GM18909 (cell line): ENCODE results near the gene ZNF134.

ENCODE experiments used
- ATAC-seq: cut with Tn5 transposase; IDR thresholded peaks from one replicate; pipeline ENCODE4 v1.9.1; 2021; ENCODE audit warnings: mild to moderate bottlenecking; ENCODE audit not compliant: unreplicated experiment, poor library complexity

The ZNF134 gene

DNA sequence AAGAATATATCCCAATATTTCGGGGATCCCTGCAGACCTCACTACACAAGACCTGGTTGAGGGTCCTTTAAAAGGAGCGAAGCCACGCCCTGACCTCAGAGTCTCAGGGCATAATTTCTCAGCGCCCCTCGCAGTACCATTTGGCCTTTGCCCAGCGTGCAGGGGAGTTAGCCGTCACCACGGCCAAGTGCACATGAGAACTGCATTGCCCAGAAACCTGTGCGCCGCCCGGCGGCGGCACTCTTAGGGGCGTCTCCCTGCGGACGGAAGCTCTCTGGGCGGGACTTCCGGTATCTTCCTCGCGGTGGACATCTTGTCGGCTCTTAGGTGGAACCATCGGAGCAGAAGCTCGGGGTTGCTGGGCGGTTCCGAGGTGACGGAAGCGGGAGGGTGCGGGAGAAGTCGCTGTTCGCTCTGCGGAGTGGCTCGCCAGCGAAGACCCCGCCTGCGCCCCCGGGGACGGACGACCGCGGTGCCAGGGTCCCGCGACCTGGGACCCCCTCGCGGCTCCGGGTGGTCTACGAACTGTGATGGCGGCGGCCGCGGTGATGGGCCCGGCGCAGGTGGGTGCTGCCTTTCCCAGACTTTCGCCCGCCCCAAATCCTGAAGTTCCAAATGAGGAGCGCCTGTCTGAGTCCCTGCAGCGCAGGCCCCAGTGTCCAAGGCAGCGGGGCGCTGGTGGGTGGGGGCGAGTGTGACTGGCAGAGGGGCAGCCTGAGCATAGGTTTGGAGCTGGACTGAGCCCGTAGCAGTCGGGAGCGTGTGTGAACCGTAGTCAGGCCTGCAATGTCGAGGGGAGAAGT is at the start of gene ZNF134:
Gene ZNF134 (plus strand): TSS at position 302 of the 803 bp plus-strand sequence. CDS start 5,227 bp downstream, outside the sequence.
- peak; percentile 96 for ATAC-seq

DNA sequence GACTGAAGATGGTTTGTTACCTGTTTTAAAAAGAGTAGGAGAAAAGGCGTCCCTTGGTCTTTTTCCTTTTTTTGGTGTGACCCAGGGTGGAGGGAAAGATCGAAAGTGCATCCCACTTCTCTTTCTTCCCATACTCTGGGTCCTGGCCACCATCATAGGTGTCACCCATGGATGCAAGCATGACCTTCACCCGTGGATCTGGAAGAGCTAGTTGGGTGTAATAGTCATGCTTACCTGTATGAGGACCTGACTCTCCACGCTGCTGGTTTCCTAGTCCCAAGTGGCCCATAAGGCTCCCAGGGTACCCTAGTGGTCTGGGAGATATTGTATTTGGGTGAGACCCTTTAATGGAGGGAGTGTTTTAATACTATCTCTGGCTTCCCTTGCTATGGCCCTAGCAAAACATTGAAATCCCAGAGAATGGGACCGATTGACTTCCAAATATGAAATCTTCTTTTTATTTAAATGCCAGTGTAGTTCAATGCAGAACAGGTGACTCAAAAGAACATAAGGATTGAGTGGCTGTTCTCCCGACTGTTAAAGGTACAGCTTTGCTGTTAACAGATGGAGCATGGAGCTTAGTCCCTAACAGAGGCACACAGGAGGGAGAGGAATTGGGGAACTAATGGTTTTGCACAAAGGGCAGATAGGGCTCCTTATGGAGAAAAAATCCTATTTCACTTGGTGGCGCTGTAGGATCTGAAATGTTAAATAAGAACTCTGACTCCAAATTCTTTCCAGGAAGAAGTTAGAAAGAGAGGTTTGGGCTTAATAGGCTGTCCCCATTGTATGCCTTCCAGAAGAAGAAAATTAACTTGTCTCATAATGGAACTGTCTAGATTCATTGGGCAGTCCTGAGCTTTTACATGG is 47.4 kb upstream of the ZNF134 start:
- ATAC-seq, result no peak

DNA sequence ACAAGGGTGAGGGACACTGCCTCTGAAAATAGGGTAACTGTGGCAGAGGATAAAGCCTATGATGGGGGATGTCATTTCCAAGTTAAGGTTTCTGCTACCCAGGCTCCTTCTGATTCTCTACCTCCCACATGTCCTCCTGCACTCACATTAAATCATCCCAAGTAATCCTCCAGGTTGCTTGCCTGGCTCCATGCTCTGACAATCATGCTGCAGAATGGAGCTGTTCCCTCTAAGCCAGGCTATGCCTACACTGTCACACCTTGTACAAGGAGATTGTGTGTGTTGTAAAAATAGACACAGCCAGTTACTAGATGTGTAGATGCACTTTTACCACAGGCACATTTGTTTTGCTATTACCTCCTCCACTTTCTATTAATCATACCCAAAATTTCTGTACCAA is 43.3 kb upstream of the ZNF134 start:
- ATAC-seq, result no peak

DNA sequence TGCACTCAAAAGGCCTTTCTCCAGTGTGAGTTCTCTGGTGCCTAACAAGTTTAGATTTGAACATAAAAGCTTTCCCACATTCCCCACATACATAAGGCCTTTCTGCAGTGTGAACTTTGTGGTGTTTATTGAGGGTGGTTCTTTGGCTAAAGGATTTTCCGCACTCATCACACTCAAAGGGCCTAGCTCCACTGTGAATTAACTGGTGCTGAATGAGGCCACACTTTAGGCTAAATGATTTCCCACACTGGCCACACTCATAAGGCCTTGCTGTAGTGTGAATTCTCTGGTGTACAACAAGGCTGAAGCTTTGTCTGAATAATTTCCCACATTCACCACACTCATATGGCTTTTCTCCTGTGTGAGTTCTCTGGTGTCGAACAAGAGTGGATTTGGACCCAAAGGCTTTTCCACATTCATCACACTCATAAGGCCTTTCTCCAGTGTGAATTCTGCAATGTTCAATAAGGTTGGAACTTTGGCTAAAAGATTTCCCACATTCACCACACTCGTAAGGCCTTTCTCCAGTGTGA is 41.6 kb upstream of the ZNF134 start:
- no peak for ATAC-seq

DNA sequence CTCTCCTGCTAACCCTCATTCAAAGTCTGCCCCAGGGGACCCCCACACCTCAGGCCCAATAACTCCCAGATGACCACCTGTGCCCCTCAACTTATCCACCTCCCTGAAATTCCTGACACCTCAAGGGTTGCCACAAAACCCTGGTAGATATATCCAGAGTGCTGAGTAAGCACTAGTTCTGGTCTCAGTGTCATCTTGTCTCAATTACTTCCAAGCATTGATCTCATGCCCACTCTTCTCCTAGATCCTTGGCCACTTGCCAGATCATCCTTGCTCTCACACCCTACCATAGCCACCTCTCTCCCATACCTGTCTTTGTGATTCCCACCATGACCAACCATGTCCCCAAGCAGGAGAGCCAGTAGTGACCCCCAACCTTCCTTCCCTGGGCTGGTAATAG is 37.4 kb upstream of the ZNF134 start:
- no peak for ATAC-seq

DNA sequence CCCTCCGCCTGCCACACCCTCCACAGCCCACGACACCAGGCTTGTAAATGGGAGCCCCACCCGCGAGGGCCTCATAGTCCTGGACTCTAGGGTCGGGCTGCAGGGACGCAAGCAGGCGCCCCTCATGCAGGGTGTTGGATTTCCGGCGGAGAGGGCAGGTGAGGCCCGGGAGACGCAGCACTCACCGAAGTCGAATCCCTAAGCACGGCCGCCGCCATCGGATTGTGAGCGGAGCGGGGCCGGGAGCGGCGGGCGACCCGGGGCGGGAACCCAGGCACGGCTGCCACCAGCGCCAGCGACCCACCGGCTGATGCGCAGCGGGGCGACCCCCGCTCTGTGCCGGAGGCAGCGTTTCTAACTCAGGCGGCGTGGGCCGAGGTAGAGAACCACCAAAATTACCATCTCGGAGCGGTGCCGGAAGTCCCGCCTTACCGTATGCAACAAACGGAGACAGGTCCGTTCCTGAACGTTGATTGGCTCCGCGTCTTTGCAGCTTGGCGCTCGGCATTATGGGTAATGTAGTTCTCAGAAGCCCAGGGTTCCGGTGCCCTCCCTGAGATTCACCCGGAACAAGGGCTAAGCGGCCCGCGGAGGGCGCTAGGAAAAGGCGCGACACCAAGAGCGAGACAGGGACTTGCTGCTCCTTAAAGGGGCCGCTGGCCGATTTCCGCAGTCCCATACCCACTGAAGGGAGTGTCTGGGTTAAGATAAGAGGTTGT is 35.4 kb upstream of the ZNF134 start, which contains the start of gene ZNF416:
Gene ZNF416 (minus strand): TSS at position 425 of the 719 bp plus-strand sequence. CDS start 207 bp downstream, at position 218.
- peak; percentile 95 for ATAC-seq

DNA sequence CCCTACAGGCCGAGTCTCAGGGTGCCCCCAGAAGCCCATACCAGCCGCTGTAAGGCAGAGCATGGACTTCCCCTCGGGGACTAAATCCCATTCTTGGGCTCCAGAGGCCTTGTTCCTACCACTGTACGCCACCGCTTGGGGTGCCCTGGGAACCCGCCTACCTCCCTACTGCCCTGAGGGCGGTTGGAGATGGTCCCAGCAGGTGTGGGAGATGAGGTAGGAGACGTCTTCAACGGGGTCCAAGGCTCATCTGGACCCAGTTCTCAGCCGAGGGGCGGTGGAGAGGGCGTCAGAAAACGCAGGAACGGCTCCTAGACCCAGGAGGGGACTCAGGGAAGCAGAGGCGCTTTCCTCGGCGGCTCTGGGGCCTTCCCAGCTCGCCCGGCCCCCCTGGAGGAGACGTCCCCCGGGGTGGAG is 30.9 kb upstream of the ZNF134 start:
- no peak for ATAC-seq

DNA sequence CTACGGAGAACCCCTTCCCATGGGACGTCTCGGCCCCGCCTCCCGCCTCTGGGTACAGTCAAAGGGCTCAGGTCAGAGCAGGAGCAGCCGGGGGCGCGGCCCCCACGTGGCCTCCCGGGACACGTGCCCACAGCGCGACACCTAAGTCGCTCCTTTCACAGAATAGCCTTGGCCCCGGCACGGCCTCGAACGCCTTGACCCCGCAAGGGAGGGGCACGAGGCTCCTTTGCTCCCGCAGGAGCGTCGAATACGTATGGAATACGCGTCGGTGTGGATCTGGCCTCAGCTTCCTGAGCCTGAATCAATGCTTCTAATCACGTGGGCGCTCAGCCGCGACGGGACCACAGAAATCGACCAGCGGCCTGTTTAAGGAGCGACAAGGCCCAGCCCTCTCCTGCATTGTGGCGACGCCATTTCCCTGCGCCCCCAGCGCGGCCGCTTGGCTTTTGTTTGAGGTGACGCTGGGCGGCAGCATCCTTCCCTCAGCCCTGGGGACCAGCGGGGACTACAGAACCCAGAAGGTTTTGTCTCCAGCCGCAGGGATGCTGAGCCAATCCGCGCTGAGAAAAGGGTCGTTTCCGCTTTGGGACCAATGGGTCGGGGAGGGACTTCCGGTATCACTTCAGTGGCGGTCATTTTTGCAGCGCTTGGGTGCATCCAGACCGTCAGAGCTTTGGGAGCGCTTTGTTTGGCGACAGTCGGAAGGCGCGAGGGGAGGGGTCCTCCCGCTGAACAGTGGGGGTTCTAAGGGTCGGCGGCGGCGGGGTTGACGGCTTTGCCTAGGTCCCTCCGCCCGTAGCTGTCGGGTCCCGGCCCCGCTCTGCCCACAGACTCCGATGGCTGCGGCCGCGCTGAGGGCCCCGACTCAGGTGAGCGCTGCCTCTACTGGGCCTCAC is 30.3 kb upstream of the ZNF134 start, which contains the start of gene ZIK1:
Gene ZIK1 (plus strand): TSS at position 625 of the 896 bp plus-strand sequence. CDS start 212 bp downstream, at position 837.
- ATAC-seq, result peak; percentile 86

DNA sequence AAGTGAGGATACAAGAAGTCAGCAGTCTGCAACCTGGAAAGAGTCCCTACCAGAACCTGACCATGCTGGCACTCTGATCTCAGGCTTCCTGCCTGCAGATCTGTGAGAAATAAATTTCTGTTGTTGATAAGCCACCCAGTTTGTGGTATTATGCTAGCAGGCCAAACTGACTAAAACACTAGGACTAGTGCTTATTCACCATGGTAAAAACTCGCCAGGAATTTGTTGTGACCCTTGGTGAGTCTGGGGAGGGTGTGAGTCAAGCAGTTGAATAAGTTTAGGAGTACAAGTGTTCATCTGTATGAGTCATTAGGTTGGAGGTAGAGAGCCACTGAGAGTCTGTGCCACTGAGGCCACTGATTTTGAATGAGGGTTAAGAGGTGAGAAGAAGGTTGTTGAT is 26.5 kb upstream of the ZNF134 start:
- ATAC-seq, result no peak

DNA sequence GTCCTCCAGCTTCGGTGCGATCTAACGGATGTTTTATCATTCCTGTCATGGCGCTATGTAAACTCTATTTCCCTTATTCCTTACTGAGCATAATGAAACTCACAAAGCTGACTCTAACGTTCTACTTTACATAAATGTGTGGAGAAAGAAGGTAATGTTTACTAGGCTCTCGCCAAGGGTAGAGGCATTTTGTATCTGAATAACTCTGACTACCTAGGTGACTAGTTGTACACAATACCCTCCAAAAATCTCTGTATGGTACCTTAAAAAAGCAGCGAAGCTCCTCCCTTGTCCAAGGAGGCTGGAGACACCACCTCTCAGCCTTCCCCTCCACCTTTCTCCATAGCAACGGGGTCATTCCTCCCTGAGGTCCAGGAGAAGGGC is 14.7 kb upstream of the ZNF134 start:
- ATAC-seq, result no peak

DNA sequence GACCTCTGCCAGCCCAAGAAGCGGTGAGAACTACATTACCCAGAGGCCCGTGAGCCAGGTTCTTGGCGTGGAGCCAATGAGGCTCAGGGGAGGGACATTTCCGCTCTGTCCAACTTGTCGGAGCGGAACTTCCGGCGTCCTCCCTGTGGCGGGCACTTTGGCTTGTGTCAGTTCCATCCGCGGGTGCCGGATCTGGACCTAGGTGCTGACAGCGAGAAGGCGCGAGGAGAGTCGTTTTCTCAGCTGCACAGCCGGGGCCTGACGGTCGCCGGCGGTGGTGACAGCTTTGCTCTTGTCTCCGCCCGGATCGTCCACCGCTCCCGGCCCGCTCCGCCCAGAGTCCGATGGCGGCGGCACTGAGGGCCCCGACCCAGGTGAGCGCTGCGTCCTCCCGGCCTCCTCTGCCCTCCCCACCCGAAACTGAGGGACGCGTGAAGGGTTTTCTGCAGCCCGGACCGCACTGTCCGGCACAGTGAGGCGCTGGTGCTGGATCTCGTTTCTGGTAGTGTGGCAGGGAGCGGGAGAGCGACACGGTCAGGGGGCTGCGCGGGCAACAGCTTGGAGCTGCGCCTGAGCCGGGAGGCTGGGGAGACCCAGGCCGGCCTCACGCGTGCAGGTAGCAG is 14.2 kb upstream of the ZNF134 start, which contains the start of gene ZNF530:
Gene ZNF530 (plus strand): TSS at position 125 of the 623 bp plus-strand sequence. CDS start 4,461 bp downstream, outside the sequence.
- ATAC-seq, result peak; percentile 95

DNA sequence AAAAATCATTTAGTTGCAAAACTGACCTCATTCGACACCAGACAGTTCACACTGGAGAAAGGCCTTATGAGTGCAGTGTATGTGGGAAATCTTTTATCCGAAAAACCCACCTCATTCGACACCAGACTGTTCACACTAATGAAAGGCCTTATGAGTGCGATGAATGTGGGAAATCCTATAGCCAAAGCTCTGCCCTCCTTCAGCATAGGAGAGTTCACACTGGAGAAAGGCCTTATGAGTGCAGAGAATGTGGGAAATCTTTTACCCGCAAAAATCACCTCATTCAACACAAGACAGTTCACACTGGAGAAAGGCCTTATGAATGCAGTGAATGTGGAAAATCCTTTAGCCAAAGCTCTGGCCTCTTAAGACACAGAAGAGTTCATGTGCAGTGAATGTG is 7.1 kb upstream of the ZNF134 start:
- ATAC-seq, result no peak

DNA sequence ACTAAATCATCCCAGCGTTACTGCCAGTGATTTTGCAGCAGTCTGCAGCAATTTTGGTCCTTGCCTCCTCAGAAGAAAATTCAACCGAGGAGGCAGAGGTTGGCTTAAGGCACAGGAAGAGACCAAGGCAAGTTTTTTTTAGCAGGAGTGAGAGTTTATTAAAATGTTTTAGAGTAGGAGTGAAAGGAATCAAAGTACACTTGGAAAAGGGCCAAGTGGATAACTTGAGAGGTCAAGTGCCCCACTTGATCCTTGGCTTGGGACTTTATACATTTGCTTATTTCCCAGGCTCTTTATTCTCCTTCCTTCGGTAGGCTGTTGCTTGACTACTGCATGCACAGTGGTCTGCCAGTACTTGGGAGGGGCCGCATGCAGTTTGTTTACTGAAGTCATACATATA is 2.9 kb upstream of the ZNF134 start:
- ATAC-seq, result no peak

DNA sequence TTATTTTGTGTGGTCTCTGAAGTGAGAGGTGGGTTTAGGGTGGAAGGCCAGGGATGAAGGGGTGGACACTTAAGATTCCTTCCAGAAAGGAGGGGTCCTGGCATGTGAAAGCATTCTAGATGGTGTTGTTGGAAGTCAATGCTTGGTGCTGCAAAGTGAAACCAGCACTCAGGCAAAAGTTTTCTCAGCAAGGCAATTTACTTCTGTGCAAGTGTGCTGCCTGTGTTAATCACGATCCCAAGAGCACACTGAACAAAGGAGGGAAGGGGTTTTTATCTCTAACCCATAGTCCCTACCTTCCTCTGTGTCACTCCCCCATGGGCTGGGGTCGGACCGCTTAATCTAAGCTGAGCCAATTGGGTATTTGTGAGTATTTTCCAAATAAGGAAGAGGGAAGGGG is 1.3 kb downstream of the ZNF134 start:
- no peak for ATAC-seq

DNA sequence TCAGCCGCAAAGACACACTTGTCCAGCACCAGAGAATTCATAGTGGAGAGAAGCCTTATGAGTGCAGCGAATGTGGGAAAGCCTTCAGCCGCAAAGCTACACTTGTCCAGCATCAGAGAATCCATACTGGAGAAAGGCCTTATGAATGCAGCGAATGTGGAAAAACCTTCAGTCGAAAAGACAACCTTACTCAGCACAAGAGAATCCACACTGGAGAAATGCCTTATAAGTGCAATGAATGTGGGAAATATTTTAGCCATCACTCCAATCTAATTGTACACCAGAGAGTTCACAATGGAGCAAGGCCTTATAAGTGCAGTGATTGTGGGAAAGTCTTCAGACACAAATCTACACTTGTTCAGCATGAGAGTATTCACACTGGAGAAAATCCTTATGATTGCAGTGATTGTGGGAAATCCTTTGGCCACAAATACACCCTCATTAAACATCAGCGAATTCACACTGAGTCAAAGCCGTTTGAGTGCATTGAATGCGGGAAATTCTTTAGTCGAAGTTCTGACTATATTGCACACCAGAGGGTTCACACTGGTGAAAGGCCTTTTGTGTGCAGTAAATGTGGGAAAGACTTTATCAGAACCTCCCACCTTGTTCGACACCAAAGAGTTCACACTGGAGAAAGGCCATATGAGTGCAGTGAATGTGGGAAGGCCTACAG is 6.8 kb downstream of the ZNF134 start:
- ATAC-seq, result no peak

DNA sequence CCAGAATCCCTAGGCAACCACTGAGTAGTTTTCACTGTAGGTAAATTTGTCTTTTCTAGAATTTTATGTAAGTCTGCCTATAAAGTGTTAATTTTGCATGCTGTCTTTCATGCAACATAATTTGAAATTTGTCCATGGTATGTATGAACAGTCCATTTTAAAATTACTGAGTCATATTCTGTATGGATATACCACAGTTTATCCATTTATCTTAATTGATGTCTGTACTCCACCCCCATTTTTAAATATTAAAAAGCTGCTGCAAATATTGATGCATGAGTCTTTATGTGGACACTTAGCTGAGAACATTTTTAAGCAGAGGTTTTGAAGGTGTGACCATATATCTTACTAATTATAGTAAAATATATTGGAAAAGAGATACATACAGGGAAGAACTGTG is 9.0 kb downstream of the ZNF134 start:
- ATAC-seq, result no peak

DNA sequence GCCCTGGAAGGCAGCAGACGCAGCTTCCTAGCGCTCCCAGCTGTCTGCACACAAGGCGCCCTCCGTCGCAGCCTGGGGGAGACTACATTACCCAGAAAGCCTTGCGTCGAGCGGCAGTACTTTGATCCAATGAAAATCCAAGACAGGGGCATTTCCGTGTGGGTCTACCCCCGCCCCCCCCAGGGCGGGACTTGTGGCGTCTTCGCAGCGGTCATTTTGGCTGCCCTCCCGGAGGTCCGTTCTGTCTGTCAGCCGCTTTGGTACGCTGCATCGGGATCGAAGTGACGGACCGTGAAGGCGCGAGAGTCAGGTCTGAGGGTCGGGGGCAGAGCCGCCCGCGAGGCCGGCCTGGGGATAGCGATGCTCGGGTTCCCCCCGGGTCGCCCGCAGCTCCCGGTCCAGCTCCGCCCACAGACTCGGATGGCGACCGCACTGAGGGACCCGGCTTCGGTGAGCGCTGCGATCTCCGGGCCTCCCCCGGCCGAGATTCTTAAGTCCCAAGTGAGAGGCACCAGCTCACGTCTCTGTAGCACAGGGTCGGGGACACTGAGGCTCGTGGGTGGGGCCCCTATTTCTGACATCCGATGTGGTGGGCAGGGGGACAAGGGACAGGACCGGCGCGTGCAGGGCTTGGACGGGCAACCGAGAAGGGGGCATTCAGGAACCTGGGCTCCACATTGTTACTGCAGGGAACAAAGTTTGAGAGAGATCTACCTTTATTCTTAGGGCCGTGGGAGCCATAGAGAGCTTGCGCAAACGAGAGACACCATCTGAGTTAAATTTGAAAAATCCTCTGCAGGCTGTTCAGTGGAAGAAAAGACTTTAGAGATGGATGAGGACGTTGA is 19.2 kb downstream of the ZNF134 start, which contains the start of gene ZNF211:
Gene ZNF211 (plus strand): TSS at position 182 of the 845 bp plus-strand sequence. CDS start 179 bp downstream, at position 361.
- ATAC-seq, result peak; percentile 96
